ENCODE results near the gene MAP3K20. TPM values are rescaled to one million over a fixed set of nuclear protein-coding genes. Genes with fewer than 3 reads are reported as not detected.

The MAP3K20 gene
- total RNA-seq, 1 experiment from 2014 or later = 15.2 TPM

GRCh38 chr2:173290046-173290445 is 214.4 kb downstream of the MAP3K20 start:
- Mint-ChIP-seq H3K36me3 (peaks cover 27% of the 10 kb centered on the region), H3K4me3 (no peak overlapping the region), H3K27ac (peak overlapping the region; percentile 81; the same call in 1 of the 2 replicates), H3K27me3 (ENCODE audit: low read depth) (no peaks in the 10 kb centered on the region), H3K9me3 (peaks cover 28% of the 10 kb centered on the region), H3K4me1 (no peaks in the 10 kb centered on the region)
- POLR2A ChIA-PET = interaction anchor here (0.8 kb wide), 1 partner anchor 55 kb away, joined by 3 read pairs; no protein-coding TSS in a partner anchor
- CTCF ChIA-PET = no interaction called here
- no peak for TF ChIP-seq ZMAT4 (CRISPR knock-in tag; IDR thresholded peaks at IDR 0.05)
- no peak for TF ChIP-seq SP1 (CRISPR knock-in tag; conservative IDR thresholded peaks at IDR 0.05)
- TF ChIP-seq CTCF (IDR thresholded peaks at IDR 0.05) = no peak
- TF ChIP-seq PRDM15 (CRISPR knock-in tag; IDR thresholded peaks at IDR 0.05) = no peak
- no peak for TF ChIP-seq ZNF317 (CRISPR knock-in tag; IDR thresholded peaks at IDR 0.05; ENCODE audit: borderline replicate concordance, low read depth)
- no peak for TF ChIP-seq JUN (CRISPR knock-in tag; IDR thresholded peaks at IDR 0.05)
- no peak for TF ChIP-seq E2F5 (CRISPR knock-in tag; IDR thresholded peaks at IDR 0.05)
- TF ChIP-seq CDX4 (CRISPR knock-in tag; IDR thresholded peaks at IDR 0.05; ENCODE audit: borderline replicate concordance) = no peak
- TF ChIP-seq ZNF232 (CRISPR knock-in tag; IDR thresholded peaks at IDR 0.05) = no peak
- TF ChIP-seq STAT6 (CRISPR knock-in tag; conservative IDR thresholded peaks at IDR 0.05; ENCODE audit: low read depth) = no peak
- TF ChIP-seq MAX (CRISPR knock-in tag; IDR thresholded peaks at IDR 0.05) = no peak
- no peak for TF ChIP-seq NFATC4 (CRISPR knock-in tag; IDR thresholded peaks at IDR 0.05)
- ATAC-seq (no peak), DNase-seq (ENCODE audit: low spot score) (no peak)

- no peak for ATAC-seq
- H3K4me1 Mint-ChIP-seq = no peaks in the 10 kb centered on the region
- TF ChIP-seq ATF3 (CRISPR knock-in tag; conservative IDR thresholded peaks at IDR 0.05) = no peak
- TF ChIP-seq ZNF396 (CRISPR knock-in tag; IDR thresholded peaks at IDR 0.05; ENCODE audit: borderline replicate concordance) = no peak
- TF ChIP-seq CDX4 (CRISPR knock-in tag; IDR thresholded peaks at IDR 0.05; ENCODE audit: borderline replicate concordance) = no peak
- TF ChIP-seq FOXK1 (CRISPR knock-in tag; IDR thresholded peaks at IDR 0.05) = no peak
- TF ChIP-seq ZNF281 (CRISPR knock-in tag; IDR thresholded peaks at IDR 0.05) = no peak
- TF ChIP-seq NFYB (CRISPR knock-in tag; conservative IDR thresholded peaks at IDR 0.05; ENCODE audit: low read depth) = no peak
- no peak for TF ChIP-seq RELA (CRISPR knock-in tag; IDR thresholded peaks at IDR 0.05; ENCODE audit: borderline replicate concordance)
- no peak for TF ChIP-seq ZBTB21 (CRISPR knock-in tag; IDR thresholded peaks at IDR 0.05; ENCODE audit: borderline replicate concordance)
Measured at GRCh38 chr2:173290518-173290917, 214.9 kb downstream of the MAP3K20 start.

More at GRCh38 chr2:173290518-173290917, 214.9 kb downstream of the MAP3K20 start:
- CTCF ChIA-PET = no interaction called here
- no peak for DNase-seq (ENCODE audit: low spot score)
- Mint-ChIP-seq H3K36me3 (peaks cover 31% of the 10 kb centered on the region), H3K27ac (no peak overlapping the region), H3K9me3 (peaks cover 33% of the 10 kb centered on the region), H3K27me3 (ENCODE audit: low read depth) (no peaks in the 10 kb centered on the region), H3K4me3 (no peak overlapping the region)
- POLR2A ChIA-PET = no interaction called here

Data from WTC11 (cell line).